HepG2 (cell line): Measurements from ENCODE around the gene NTRK2. TPM values are rescaled to one million over a fixed set of nuclear protein-coding genes. Genes with fewer than 3 reads are reported as not detected.
A peak's percentile ranks its signal among the peaks of the same experiment; 100 is the strongest.

Experiments
- ATAC-seq: fragments of 200-7000 bp; cut with Tn5 transposase; 3 replicates; pipeline ENCODE4 v1.9.1; 2020; ENCODE audit warnings: mild to moderate bottlenecking, moderate library complexity
- BruUV-seq: library from RNA; stranded (reverse); fragments of 400-500 nt; replicated peaks from 2 replicates; lab custom pipeline; 2021; lab: Mats Ljungman, UMichigan
- CTCF ChIA-PET: fragments of 300-600 bp; formaldehyde crosslinking; extraction: SDS; loops from one replicate; lab custom pipeline; 2021; ENCODE audit warnings: low total read pairs, inconsistent platforms, low intra/inter-chr PET ratio; lab: Yijun Ruan, JAX
- POLR2A ChIA-PET: fragments of 350-600 bp; sonication (Branson Sonifier 250); formaldehyde crosslinking; loops from one replicate; lab custom pipeline; 2020; ENCODE audit warnings: antibody characterized with exemption, inconsistent platforms; lab: Yijun Ruan, JAX
- DNase-seq: peaks from one replicate; pipeline ENCODE4 v3.0.0-alpha.2; 2015; ENCODE audit warnings: low spot score
- FAIRE-seq: peaks from 3 replicates; lab custom pipeline; 2011; peaks lifted over from hg19 to GRCh38; lab: Jason Lieb, UNC
- H2AFZ ChIP-seq: one replicate; pipeline ENCODE4 v1.6.1; 2011; ENCODE audit warnings: low read length, inconsistent platforms
- H3K27ac ChIP-seq: fragments of 300-600 bp; 3 replicates; pipeline ENCODE4 v1.8.0; 2011; ENCODE audit warnings: mixed run types, mild to moderate bottlenecking, mixed read lengths, low read length, inconsistent platforms; ENCODE audit not compliant: insufficient read depth; ENCODE audit errors: extremely low read length
- H3K27me3 ChIP-seq, 2 experiments: fragments of 200-600 bp in 1 of 2; 2 replicates in 1 of 2; 3 replicates in 1 of 2; pipeline versions ENCODE4 v1.6.0 to v1.8.0; 2011; ENCODE audit warnings: low read length in 2 of 2, mild to moderate bottlenecking in 2 of 2, moderate library complexity in 2 of 2, inconsistent platforms in 1 of 2; ENCODE audit not compliant: insufficient read depth in 2 of 2, control insufficient read depth in 1 of 2
- H3K36me3 ChIP-seq, 2 experiments: fragments of 200-600 bp in 1 of 2; replicated peaks in 1 of 2; 2 replicates in 1 of 2; 3 replicates in 1 of 2; pipeline versions ENCODE4 v1.5.1 to v1.8.0; 2011; ENCODE audit warnings: low read length in 2 of 2, inconsistent platforms in 1 of 2; ENCODE audit not compliant: insufficient read depth in 2 of 2, control insufficient read depth in 1 of 2
- H3K4me1 ChIP-seq: 2 replicates; pipeline ENCODE4 v1.5.1; 2012; ENCODE audit warnings: low read length, inconsistent platforms; ENCODE audit not compliant: insufficient read depth
- H3K4me2 ChIP-seq: 2 replicates; pipeline ENCODE4 v1.6.0; 2011; ENCODE audit warnings: low read depth, low read length, inconsistent platforms
- H3K4me3 ChIP-seq, 3 experiments: fragments of 200-600 bp in 1 of 3; sonication (generic), shearing (Covaris generic) in 1 of 3; replicated peaks in 1 of 3; 2 replicates each; pipeline ENCODE4 v1.5.1; 2011 to 2016; ENCODE audit warnings: low read length in 3 of 3, inconsistent platforms in 2 of 3, low read depth in 2 of 3, mild to moderate bottlenecking in 2 of 3, control low read depth in 1 of 3, mixed read lengths in 1 of 3; ENCODE audit not compliant: insufficient read depth in 1 of 3
- H3K79me2 ChIP-seq: one replicate; pipeline ENCODE4 v1.6.1; 2011; ENCODE audit warnings: low read length, inconsistent platforms; ENCODE audit not compliant: insufficient read depth
- H3K9ac ChIP-seq: 2 replicates; pipeline ENCODE4 v1.6.0; 2011; ENCODE audit warnings: mild to moderate bottlenecking, low read depth, low read length, inconsistent platforms; ENCODE audit not compliant: insufficient read depth
- H3K9me3 ChIP-seq: 2 replicates; pipeline ENCODE4 v1.5.1; 2012; ENCODE audit warnings: mild to moderate bottlenecking, low read length
- H4K20me1 ChIP-seq: 2 replicates; pipeline ENCODE4 v1.6.0; 2011; ENCODE audit warnings: inconsistent platforms, mild to moderate bottlenecking, low read length, moderate library complexity; ENCODE audit not compliant: insufficient read depth
- DNMT3B ChIP-seq: conservative IDR thresholded peaks from 2 replicates; pipeline ENCODE4 v1.6.1; 2016; ENCODE audit warnings: missing biosample characterization, control low read depth
- ISX ChIP-seq: sonication (generic); formaldehyde crosslinking; conservative IDR thresholded peaks from 2 replicates; pipeline ENCODE4 v1.5.0; 2020; ENCODE audit warnings: missing genetic modification reagents
- KLF13 ChIP-seq: sonication (generic); formaldehyde crosslinking; IDR thresholded peaks from 2 replicates; pipeline ENCODE4 v1.4.0; 2020; ENCODE audit warnings: mild to moderate bottlenecking, missing genetic modification reagents
- MAFK ChIP-seq, 2 experiments: IDR thresholded peaks in 1 of 2; conservative IDR thresholded peaks in 1 of 2; 2 replicates each; pipeline ENCODE4 v1.6.1; 2011; ENCODE audit warnings: improper control_type of control experiment in 2 of 2, low read length in 2 of 2
- MED1 ChIP-seq: sonication (generic); formaldehyde crosslinking; IDR thresholded peaks from 2 replicates; pipeline ENCODE4 v1.4.0; 2020; ENCODE audit warnings: missing genetic modification reagents
- MED13 ChIP-seq: sonication (generic); formaldehyde crosslinking; IDR thresholded peaks from 2 replicates; pipeline ENCODE4 v1.5.0; 2020; ENCODE audit warnings: missing genetic modification reagents
- PHF20 ChIP-seq: sonication (generic); formaldehyde crosslinking; IDR thresholded peaks from 2 replicates; pipeline ENCODE4 v1.5.0; 2020; ENCODE audit warnings: mild to moderate bottlenecking, missing genetic modification reagents
- PRDM15 ChIP-seq: sonication (generic); formaldehyde crosslinking; IDR thresholded peaks from 2 replicates; pipeline ENCODE4 v1.4.0; 2020; ENCODE audit warnings: missing genetic modification reagents
- RBM22 ChIP-seq: fragments of 200-400 bp; formaldehyde crosslinking; optimal IDR thresholded peaks from 2 replicates; pipeline ENCODE3; 2017; ENCODE audit warnings: mild to moderate bottlenecking, low read length, moderate library complexity
- SMYD3 ChIP-seq: sonication (generic); formaldehyde crosslinking; IDR thresholded peaks from 2 replicates; pipeline ENCODE4 v1.8.1; 2023; ENCODE audit warnings: mild to moderate bottlenecking, missing genetic modification reagents
- STAT6 ChIP-seq: sonication (generic); formaldehyde crosslinking; IDR thresholded peaks from 2 replicates; pipeline ENCODE4 v1.4.0; 2020; ENCODE audit warnings: missing genetic modification reagents, mild to moderate bottlenecking, borderline replicate concordance
- XRCC5 ChIP-seq: fragments of 200-400 bp; formaldehyde crosslinking; optimal IDR thresholded peaks from 2 replicates; pipeline ENCODE3; 2017; ENCODE audit warnings: mild to moderate bottlenecking, low read length
- ZKSCAN5 ChIP-seq: sonication (generic); formaldehyde crosslinking; IDR thresholded peaks from 2 replicates; pipeline ENCODE4 v1.5.1; 2020; ENCODE audit warnings: mild to moderate bottlenecking, missing genetic modification reagents
- ZMYM4 ChIP-seq: sonication (generic); formaldehyde crosslinking; IDR thresholded peaks from 2 replicates; pipeline ENCODE4 v1.8.1; 2023; ENCODE audit warnings: mild to moderate bottlenecking, missing genetic modification reagents
- ZNF180 ChIP-seq: sonication (generic); formaldehyde crosslinking; IDR thresholded peaks from 2 replicates; pipeline ENCODE4 v1.4.0; 2020; ENCODE audit warnings: low read depth, missing genetic modification reagents, borderline replicate concordance
- ZNF282 ChIP-seq: fragments of 450-650 bp; IDR thresholded peaks from 2 replicates; pipeline ENCODE4 v1.6.1; 2018; ENCODE audit not compliant: partially characterized antibody
- ZNF557 ChIP-seq: sonication (generic); formaldehyde crosslinking; IDR thresholded peaks from 2 replicates; pipeline ENCODE4 v1.4.0; 2020; ENCODE audit warnings: missing genetic modification reagents
- ZSCAN12 ChIP-seq: sonication (generic); formaldehyde crosslinking; IDR thresholded peaks from 2 replicates; pipeline ENCODE4 v1.9.0; 2021; ENCODE audit warnings: mild to moderate bottlenecking, missing genetic modification reagents
- WGBS: methylation state at CpG from one replicate; pipeline ENCODE4 v1.1.6; 2017; ENCODE audit warnings: low lambda C conversion rate; 5-methylcytosine and 5-hydroxymethylcytosine counted together
- in situ Hi-C: cut with HindIII; loops from 2 replicates; pipeline ENCODE4 v1.10.0; 2017; ENCODE audit warnings: low pct_unique_long_range_greater_than_20kb; ENCODE audit not compliant: extremely low pct_ligation_motif_present
- intact Hi-C: fragments of 100-400 bp; cut with micrococcal nuclease; formaldehyde crosslinking; loops from one replicate; pipeline ENCODE4 v1.10.0; 2022; ENCODE audit not compliant: unreplicated experiment
- polyA plus RNA-seq, 8 experiments: library from polyadenylated mRNA; depleted of rRNA in 3 of 8; stranded (reverse) in 7 of 8; unstranded in 1 of 8; fragments of >200 nt; fragmentation: Illumina TruSeq in 4 of 8; extraction: Trizol in 4 of 8; gene quantifications; 2 replicates each; pipeline versions ENCODE4 v1.2.1 to v1.2.3, GENCODE V29; 2011 to 2016; ENCODE audit warnings: low read depth in 4 of 8, missing spikeins in 1 of 8, mixed read lengths in 1 of 8; ENCODE audit not compliant: insufficient read depth in 1 of 8
- total RNA-seq, 5 experiments: library from RNA; depleted of rRNA; stranded (reverse); fragments of >200 nt; fragmentation: Illumina TruSeq; extraction: Trizol; gene quantifications; 2 replicates each; pipeline ENCODE4 v1.2.3, GENCODE V29; 2016; ENCODE audit warnings: low read depth in 1 of 5

Gene NTRK2
- total and polyA plus RNA-seq, 2 of the 13 experiments (the other 11 are each of a cell fraction or from before 2014, with no cell fraction given), result not detected

GRCh38 chr9:84953797-84954705 is 284.5 kb downstream of the NTRK2 start (continued):
- no peak for TF ChIP-seq ZNF282
- TF ChIP-seq ZMYM4 (CRISPR knock-in tag), result no peak
- TF ChIP-seq MED1 (CRISPR knock-in tag), result no peak
- TF ChIP-seq XRCC5, result peak; percentile 83

- FAIRE-seq, result no peak
- Histone ChIP-seq H3K27ac (no peak overlapping the region), H3K4me3 (no peak overlapping the region), H3K36me3 (no peaks in the 10 kb centered on the region), H3K4me1 (no peaks in the 10 kb centered on the region), H4K20me1 (no peaks in the 10 kb centered on the region; the same call in 1 of the 2 replicates), H3K79me2 (no peaks in the 10 kb centered on the region), H3K9ac (no peak overlapping the region), H3K4me2 (no peak overlapping the region), H3K9me3 (no peaks in the 10 kb centered on the region), H2AFZ (no peak overlapping the region), H3K27me3 (no peaks in the 10 kb centered on the region)
- 0% methylated on average over 1 of the region's 18 CpGs for WGBS
- in situ Hi-C loops (loop anchor here (25.0 kb wide), 1 partner anchor 568 kb away; no protein-coding TSS in a partner anchor), intact Hi-C loops (no loop called here)
- ChIA-PET POLR2A (no interaction called here), CTCF (no interaction called here)
- ATAC-seq, result no peak
- BruUV-seq, result no TSS peak
- DNase-seq, result no peak
- TF ChIP-seq ZKSCAN5 (CRISPR knock-in tag) (no peak), ZNF557 (CRISPR knock-in tag) (no peak), RBM22 (no peak), ISX (no peak), PHF20 (CRISPR knock-in tag) (no peak), DNMT3B (CRISPR knock-in tag) (no peak), PRDM15 (CRISPR knock-in tag) (no peak), STAT6 (CRISPR knock-in tag) (no peak), MED13 (CRISPR knock-in tag) (no peak), SMYD3 (CRISPR knock-in tag) (no peak), ZSCAN12 (no peak), KLF13 (CRISPR knock-in tag) (no peak), ZNF180 (CRISPR knock-in tag) (no peak), MAFK (conservative IDR thresholded peaks at IDR 0.05 in 1 of 2, IDR thresholded peaks at IDR 0.05 in 1 of 2; ENCODE audit: low read length in 2 of 2) (no peak)
Observed at GRCh38 chr9:84955155-84955554, 285.6 kb downstream of the NTRK2 start.
